Fibroblast of lung (primary cell): ENCODE results near the gene CMIP.

ENCODE experiments used
- EZH2 ChIP-seq: IDR thresholded peaks from 2 replicates; pipeline ENCODE4 v1.5.1; 2012; ENCODE audit warnings: low read length, control low read depth, mild to moderate bottlenecking; ENCODE audit errors: missing control alignments
- TF ChIP-seq, protein P1 (sequence below), 2 donors: IDR thresholded peaks in 1 of 2; conservative IDR thresholded peaks in 1 of 2; 1 replicate in 1 of 2; 2 replicates in 1 of 2; pipeline ENCODE4 v1.5.1; 2011 to 2012; ENCODE audit warnings: low read length in 2 of 2, control low read depth in 1 of 2, inconsistent platforms in 1 of 2, low read depth in 1 of 2, mild to moderate bottlenecking in 1 of 2

DNA sequence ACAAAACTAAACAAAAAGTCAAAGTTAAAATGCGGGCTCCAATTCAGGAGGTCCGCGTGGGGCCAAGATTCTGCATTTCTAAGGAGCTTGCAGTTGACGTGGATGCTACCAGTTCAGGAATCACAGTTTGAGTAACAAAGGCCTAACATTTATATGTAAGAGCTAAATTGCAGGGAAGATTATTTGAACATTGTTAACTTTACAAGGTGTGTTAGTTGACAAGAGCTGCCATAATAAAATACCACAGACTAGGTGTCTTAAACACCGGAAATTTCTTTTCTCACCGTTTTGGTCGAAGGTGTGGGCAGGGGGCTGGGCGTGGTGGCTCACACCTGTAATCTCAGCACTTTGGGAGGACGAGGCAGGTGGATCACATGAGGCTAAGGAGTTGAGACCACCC, 24.8 kb upstream of the CMIP start:
- TF ChIP-seq, protein P1, sequence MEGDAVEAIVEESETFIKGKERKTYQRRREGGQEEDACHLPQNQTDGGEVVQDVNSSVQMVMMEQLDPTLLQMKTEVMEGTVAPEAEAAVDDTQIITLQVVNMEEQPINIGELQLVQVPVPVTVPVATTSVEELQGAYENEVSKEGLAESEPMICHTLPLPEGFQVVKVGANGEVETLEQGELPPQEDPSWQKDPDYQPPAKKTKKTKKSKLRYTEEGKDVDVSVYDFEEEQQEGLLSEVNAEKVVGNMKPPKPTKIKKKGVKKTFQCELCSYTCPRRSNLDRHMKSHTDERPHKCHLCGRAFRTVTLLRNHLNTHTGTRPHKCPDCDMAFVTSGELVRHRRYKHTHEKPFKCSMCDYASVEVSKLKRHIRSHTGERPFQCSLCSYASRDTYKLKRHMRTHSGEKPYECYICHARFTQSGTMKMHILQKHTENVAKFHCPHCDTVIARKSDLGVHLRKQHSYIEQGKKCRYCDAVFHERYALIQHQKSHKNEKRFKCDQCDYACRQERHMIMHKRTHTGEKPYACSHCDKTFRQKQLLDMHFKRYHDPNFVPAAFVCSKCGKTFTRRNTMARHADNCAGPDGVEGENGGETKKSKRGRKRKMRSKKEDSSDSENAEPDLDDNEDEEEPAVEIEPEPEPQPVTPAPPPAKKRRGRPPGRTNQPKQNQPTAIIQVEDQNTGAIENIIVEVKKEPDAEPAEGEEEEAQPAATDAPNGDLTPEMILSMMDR (conservative IDR thresholded peaks at IDR 0.05 in 1 of 2, IDR thresholded peaks at IDR 0.05 in 1 of 2; ENCODE audit: low read depth in 1 of 2, low read length in 2 of 2) = no peak
- no peak for TF ChIP-seq EZH2
